ENCODE results near the gene HSD17B4. TPM values are rescaled to one million over a fixed set of nuclear protein-coding genes. Genes with fewer than 3 reads are reported as not detected.

HSD17B4 gene
- total and polyA plus RNA-seq, 9 of the 15 experiments (the other 6 are each of a cell fraction or from before 2014, with no cell fraction given) = 50.6 to 187 (median 94.6) TPM

DNA sequence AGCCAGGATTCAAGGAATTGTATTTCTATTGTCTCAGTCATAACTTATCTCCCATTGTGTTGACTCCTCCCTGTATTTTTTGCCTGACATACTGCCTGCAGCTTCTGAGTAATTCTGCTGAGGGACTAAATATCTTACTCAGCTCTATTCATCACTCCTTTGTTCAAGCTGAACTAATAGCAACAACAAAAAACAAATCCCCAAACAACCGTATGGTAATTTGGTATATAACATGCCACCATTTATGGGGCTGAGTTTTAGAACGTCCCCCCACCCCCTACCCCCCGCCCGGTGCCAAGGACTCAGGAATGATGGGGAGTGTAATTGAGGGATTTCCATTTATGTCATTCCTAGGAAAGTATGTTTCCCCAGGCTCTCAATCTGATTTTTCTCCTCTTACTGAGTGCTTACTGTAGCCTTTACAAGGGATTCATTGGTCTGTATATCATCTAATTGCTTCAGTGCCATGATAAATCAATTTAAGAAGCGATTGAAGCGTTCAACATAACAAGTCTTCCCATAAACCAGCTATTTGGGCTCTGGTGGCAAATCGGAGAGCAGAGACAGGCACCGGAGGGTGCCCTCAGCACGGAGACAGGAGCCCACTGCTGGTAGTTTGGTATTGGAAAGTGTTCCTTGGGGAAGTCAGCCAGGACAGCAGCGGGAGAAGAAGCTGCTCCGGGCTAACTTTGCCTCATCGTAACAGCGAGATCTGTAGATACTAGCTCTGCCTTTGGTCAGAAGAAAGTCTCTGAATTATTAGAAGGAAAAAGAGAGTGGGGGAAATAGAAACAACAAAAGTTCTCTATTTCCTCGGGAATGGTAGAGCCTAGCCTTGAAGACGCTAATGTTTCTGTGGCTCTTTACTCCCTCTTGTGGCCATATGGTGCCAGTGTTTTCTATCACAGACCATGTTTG lies 40.7 kb upstream of the HSD17B4 start (continued):
- TF ChIP-seq, protein P1, sequence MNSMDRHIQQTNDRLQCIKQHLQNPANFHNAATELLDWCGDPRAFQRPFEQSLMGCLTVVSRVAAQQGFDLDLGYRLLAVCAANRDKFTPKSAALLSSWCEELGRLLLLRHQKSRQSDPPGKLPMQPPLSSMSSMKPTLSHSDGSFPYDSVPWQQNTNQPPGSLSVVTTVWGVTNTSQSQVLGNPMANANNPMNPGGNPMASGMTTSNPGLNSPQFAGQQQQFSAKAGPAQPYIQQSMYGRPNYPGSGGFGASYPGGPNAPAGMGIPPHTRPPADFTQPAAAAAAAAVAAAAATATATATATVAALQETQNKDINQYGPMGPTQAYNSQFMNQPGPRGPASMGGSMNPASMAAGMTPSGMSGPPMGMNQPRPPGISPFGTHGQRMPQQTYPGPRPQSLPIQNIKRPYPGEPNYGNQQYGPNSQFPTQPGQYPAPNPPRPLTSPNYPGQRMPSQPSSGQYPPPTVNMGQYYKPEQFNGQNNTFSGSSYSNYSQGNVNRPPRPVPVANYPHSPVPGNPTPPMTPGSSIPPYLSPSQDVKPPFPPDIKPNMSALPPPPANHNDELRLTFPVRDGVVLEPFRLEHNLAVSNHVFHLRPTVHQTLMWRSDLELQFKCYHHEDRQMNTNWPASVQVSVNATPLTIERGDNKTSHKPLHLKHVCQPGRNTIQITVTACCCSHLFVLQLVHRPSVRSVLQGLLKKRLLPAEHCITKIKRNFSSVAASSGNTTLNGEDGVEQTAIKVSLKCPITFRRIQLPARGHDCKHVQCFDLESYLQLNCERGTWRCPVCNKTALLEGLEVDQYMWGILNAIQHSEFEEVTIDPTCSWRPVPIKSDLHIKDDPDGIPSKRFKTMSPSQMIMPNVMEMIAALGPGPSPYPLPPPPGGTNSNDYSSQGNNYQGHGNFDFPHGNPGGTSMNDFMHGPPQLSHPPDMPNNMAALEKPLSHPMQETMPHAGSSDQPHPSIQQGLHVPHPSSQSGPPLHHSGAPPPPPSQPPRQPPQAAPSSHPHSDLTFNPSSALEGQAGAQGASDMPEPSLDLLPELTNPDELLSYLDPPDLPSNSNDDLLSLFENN (IDR thresholded peaks at IDR 0.05; ENCODE audit: low read depth in 2 of 2, low read length in 2 of 2) = no peak
- TF ChIP-seq ZNF583 (CRISPR knock-in tag; IDR thresholded peaks at IDR 0.05) (no peak), CBX2 (IDR thresholded peaks at IDR 0.05; ENCODE audit: insufficient read depth, low read length, poor library complexity, severe bottlenecking) (no peak), ZNF551 (CRISPR knock-in tag; IDR thresholded peaks at IDR 0.05) (no peak), ZNF431 (CRISPR knock-in tag; IDR thresholded peaks at IDR 0.05) (no peak), RB1 (IDR thresholded peaks at IDR 0.05; ENCODE audit: low read depth) (no peak), TEAD4 (IDR thresholded peaks at IDR 0.05; ENCODE audit: low read length) (0 out of 2 replicates have a peak, but pooled peaks have one; percentile 16), TEAD4 (CRISPR knock-in tag; IDR thresholded peaks at IDR 0.05; ENCODE audit: borderline replicate concordance) (no peak), HNRNPH1 (optimal IDR thresholded peaks at IDR 0.05; ENCODE audit: low read depth, low read length) (no peak), NFE2L1 (tag; IDR thresholded peaks at IDR 0.05; ENCODE audit: borderline replicate concordance, low read depth) (no peak), ZBTB1 (CRISPR knock-in tag; IDR thresholded peaks at IDR 0.05; ENCODE audit: borderline replicate concordance, low read depth) (no peak), ZNF445 (CRISPR knock-in tag; IDR thresholded peaks at IDR 0.05; ENCODE audit: low read depth) (no peak), EWSR1 (IDR thresholded peaks at IDR 0.05; ENCODE audit: borderline replicate concordance, low read depth, partially characterized antibody) (no peak), ELF1 (tag; IDR thresholded peaks at IDR 0.05) (no peak), HLTF (IDR thresholded peaks at IDR 0.05) (no peak), HIVEP1 (CRISPR knock-in tag; IDR thresholded peaks at IDR 0.05) (no peak), BHLHE40 (IDR thresholded peaks at IDR 0.05; ENCODE audit: low read length) (0 out of 2 replicates have a peak, but pooled peaks have one; percentile 19)
- TF ChIP-seq, protein P2, sequence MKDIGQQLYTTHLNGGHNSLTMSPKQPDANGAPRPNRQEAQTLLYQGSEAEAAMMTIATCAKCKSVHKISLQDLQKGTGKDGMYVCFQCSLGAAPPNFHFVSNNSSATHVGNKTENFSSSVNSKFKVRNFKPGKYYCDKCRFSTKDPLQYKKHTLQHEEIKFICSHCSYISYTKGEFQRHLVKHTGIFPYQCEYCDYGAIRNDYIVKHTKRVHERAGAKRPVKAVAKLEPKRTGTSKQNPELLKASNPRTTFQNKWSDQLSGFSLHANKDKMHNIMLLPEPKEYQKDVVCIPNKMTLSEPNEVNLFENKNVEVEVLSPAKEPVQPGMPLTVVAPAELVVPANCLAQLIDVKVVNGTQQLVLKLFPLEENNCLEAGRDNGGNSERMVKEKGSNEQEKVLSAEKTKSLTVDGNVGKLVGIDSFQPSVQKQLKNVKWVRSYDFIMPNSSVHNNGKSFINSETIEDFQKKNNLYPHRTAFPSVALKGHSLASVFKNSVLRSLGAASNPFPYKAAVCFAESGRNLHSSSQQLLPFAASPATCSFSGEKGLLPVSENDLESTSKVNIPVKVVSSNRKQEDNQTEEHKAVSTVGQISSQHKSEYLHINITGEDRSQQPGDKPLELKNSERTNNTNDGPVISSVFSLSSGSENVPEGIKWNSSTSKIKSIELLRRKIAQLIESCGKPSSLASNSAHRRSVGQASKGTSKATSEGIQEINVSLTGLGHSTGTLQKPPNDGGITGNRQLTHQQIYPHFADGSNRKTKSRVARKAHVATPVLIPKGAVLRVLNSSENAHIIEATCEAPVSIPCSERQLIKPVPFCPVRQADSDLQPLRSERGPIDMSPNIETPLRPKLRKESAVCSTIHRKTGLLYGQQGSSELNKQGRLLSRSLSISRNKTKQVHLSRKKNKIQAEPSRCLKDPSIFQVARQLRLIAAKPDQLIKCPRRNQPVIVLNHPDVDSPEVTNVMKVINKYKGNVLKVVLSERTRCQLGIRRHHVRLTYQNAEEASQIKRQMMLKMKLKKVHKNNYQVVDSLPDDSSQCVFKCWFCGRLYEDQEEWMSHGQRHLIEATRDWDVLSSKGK (CRISPR knock-in tag; IDR thresholded peaks at IDR 0.05) = no peak
- TF ChIP-seq, protein P3, sequence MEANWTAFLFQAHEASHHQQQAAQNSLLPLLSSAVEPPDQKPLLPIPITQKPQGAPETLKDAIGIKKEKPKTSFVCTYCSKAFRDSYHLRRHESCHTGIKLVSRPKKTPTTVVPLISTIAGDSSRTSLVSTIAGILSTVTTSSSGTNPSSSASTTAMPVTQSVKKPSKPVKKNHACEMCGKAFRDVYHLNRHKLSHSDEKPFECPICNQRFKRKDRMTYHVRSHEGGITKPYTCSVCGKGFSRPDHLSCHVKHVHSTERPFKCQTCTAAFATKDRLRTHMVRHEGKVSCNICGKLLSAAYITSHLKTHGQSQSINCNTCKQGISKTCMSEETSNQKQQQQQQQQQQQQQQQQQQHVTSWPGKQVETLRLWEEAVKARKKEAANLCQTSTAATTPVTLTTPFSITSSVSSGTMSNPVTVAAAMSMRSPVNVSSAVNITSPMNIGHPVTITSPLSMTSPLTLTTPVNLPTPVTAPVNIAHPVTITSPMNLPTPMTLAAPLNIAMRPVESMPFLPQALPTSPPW (CRISPR knock-in tag; IDR thresholded peaks at IDR 0.05) = no peak
